Activated CD4-positive, CD25-positive, alpha-beta regulatory T cell treated with anti-CD3 and anti-CD28 coated beads, Interleukin-2, amount 50 U/mL, for 72 hours (primary cell): ENCODE data around the gene EIF2D.
A peak's percentile ranks its signal among the peaks of the same experiment; 100 is the strongest.
"Not testable (repeated sequence)": the region's sequence is repeated elsewhere in the genome, so short reads cannot be mapped to it uniquely, and the experiment has no call there.

ENCODE experiments used
- DNase-seq: peaks from one replicate; pipeline ENCODE4 v3.0.0; 2021

Gene EIF2D, protein sequence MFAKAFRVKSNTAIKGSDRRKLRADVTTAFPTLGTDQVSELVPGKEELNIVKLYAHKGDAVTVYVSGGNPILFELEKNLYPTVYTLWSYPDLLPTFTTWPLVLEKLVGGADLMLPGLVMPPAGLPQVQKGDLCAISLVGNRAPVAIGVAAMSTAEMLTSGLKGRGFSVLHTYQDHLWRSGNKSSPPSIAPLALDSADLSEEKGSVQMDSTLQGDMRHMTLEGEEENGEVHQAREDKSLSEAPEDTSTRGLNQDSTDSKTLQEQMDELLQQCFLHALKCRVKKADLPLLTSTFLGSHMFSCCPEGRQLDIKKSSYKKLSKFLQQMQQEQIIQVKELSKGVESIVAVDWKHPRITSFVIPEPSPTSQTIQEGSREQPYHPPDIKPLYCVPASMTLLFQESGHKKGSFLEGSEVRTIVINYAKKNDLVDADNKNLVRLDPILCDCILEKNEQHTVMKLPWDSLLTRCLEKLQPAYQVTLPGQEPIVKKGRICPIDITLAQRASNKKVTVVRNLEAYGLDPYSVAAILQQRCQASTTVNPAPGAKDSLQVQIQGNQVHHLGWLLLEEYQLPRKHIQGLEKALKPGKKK

GRCh38 chr1:206612129-206612876, at the start of gene EIF2D:
TSS of gene EIF2D (minus strand) at chr1:206612465. CDS start at chr1:206612342, 123 bp downstream.
- peak; percentile 97 for DNase-seq

DNA sequence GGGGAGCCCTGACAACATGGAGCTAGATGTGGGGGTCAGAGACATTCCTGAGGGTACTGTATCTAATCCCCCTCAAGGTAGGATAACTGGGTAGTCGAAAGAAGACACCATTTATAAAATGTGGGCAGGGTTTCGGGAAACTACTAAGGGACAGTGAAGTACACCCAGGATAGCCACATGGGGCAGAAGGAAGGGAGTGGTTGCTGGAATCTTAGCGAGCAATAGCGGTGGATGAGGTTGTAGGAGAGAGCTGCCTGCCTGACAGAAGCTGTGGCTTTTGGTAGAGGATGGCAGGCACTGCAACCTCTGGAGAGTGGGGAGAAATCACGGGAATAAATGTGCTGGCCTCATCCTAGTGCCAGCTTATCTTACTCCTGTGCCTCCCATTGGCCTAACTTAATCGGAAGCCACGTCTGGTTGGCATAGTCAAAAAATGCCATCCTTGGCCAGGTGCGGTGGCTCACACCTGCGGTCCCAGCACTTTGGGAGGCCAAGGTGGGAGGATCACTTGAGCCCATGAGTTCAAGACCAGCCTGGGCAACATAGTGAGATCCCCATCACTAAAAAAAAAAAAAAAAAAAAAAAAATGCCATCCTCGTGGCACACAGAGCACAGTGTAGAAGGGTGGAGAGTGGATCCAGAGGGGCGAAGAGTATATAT, 49.0 kb upstream of the EIF2D start:
- no peak for DNase-seq

DNA sequence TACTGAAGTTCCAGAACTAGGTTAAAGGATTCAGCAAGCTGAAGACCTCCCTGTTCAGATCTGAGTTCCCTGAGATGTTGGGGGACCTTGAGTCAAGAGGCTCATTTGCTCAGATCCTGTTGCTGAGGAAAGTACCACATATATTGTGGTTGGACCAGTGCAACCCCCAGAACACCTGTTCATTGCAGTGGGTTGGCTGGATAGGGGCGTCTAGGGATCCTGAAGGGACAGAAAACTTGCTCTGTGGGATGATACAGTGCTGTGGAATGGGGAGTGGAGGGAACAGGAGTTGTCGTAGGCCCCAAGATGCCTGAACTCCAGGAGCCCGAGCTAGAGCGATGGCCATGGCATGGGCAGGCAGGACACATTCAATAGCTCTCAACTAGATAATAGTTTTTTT, 47.9 kb upstream of the EIF2D start:
- no peak for DNase-seq

DNA sequence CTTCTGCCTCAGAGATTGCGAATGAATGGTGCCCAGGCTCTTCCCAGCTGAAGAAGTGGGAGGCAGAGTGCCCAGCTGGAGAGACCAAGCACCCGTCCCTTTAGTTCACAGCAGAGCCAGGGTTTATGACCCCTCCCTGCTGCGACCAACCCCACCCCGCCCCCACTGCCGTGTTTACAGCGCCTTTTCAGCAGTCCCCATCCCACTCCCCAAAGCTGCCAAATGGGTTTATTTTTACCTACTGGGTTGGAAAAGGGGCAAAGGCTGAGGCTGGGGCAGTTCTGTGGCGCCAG, 46.7 kb upstream of the EIF2D start:
- no peak for DNase-seq

DNA sequence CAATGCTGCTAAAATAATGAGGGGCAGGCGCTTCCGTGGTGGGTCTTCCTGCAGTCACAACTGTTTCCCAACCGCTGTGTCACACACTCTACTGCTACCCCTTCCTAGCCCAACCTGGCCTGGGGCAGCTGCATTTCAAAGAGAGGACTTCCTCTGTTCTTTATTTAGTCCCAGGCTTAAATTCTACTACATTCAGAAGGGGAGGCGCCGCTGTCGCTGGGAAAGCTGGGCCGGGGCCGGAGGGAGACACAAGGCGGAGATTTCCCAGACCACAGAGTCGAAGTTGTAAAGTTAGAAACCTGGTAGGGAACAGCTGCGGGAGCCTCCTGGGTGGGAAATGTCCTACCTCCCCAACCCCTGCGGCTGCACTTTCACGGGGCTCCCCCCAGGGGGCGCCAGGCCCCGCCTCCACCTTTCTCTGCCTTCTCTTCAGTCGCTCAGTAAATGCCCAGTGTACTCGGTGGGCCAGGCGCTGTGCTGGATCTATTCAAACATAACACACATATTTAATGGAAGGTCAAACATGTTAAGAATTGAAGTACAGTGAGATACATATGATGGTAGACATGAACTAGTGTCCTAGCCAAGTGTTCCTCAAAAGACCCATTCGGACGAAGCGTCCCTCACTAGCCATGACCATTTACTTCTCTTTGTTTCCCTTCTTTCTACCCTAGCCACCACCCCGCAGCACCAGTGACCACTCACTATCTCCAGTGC, 46.2 kb upstream of the EIF2D start:
- peak; percentile 65 for DNase-seq

GRCh38 chr1:206657751-206658150, 45.5 kb upstream of the EIF2D start:
- no peak for DNase-seq

DNA sequence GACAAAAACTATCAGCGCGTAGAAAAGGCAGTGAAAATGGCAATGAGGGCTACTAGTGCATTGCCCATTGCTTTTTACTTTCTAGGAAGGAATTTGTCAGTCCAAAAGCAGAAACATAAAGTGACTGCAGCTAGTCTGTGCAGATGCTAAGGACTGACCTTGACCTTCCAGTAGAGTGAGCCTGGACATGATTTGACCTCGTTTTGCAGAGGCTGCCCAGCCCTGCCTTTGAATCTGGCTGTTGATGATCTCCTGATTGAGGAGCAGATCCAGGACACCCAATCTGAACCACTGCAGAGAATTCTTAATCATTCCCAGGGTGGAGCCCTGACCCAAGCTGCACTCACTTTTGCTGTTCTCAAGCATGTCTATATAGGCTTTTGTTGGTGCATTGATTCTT, 44.7 kb upstream of the EIF2D start:
- no peak for DNase-seq

GRCh38 chr1:206655471-206655882, 43.2 kb upstream of the EIF2D start:
- no peak for DNase-seq

- DNase-seq = no peak
Measured at GRCh38 chr1:206654828-206655227, 42.6 kb upstream of the EIF2D start.

GRCh38 chr1:206653715-206654459, 41.6 kb upstream of the EIF2D start:
- DNase-seq = no peak

GRCh38 chr1:206651958-206652890, 40.0 kb upstream of the EIF2D start:
- no peak for DNase-seq

DNA sequence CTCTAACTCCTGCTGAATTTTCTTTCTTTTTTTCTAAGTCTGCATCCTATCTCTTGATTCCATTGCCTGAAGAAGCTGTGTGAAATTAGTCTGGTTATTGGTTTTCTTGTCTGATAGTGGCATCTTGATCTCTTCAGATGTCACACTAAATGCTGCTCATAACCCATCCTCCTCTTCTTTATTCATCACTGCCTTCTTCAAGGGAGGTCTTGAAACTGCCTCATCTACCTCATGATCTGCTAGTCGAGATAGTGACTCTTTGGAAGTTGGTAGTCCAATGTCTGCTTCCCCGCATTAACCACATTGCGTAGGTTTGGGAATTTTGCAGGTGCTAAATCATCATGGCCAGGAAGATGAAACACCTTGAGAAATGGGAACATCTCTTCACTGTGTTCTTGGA, 38.7 kb upstream of the EIF2D start:
- no peak for DNase-seq

DNA sequence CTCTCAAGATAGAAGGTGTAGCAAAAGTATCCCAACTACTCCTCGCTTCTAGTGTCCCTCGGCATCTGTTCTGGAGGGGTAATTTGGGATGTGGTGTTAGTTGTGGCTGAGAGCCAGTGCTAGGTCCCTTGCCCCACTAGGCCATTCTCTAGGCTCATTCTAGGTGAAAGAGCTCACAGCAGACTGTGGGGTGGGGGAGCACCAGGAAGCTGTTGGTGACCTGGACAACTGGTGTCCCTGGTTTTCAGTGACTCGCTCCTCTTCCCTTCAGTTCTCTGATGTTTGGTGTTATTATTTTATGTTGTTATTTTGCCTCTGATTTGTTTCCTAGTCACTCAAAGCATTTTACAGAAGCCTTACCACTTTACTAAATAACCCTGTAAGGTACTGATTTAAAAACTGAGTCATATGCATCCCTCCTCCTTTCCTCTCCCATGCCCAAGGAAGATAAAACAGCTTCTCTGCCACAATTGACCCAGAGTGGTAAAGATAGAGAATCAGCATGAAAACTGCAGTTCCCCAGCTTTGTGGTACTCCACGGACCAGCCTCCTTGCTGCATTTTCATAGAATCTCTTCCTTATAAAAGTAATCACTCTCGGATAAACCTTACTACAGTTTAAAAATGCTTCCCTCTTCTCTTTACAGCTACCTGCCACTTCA, 37.1 kb upstream of the EIF2D start:
- DNase-seq = no peak

DNA sequence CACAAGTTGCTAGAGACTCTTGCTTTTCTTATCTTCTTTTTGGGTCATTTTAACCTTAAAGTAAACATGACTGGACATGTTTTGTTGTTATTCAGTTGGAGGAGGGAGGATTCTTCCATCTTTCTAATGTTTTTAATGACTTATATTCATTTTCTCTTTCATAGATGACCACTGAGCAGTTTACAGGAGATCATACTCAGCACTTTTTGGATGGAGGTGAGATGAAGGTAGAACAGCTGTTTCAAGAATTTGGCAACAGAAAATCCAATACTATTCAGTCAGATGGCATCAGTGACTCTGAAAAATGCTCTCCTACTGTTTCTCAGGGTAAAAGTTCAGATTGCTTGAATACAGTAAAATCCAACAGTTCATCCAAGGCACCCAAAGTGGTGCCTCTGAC, 35.0 kb upstream of the EIF2D start:
- DNase-seq = no peak

GRCh38 chr1:206646504-206646903, 34.2 kb upstream of the EIF2D start:
- no peak for DNase-seq

DNA sequence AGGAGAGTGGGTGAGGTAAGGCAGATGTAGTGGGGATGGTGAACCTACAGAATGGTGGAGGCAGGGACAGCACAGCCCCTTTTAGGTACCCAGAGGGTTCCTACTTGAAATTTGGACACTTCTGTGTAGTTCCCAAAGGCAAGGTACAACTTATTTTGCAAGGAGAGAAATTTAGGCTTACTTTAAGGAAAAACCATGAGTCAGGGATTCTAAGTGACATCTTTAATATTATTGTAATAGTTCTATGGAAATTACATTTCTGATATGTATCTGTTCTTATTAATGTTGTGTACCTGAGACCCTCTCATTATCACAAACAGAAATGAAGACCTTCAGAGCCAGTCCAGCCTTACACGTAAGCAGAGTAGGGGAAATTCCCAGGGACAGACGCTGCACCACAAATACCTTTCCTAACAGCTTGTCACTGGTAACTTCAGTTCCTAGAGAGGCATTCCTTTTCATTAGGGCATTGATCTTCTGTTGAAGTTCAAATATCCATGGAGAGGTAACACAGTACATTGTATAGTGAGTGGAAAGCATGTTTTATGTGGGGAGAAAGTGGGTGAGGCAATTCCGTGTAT, 30.9 kb upstream of the EIF2D start:
- no peak for DNase-seq

DNA sequence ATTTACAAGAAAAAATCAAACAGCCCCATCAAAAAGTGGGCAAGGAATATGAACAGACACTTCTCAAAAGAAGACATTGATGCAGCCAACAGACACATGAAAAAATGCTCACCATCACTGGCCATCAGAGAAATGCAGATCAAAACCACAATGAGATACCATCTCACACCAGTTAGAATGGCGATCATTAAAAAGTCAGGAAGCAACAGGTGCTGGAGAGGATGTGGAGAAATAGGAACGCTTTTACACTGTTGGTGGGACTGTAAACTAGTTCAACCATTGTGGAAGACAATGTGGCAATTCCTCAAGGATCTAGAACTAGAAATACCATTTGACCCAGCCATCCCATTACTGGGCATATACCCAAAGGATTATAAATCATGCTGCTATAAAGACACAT, 29.8 kb upstream of the EIF2D start:
- not testable (repeated sequence) for DNase-seq

DNA sequence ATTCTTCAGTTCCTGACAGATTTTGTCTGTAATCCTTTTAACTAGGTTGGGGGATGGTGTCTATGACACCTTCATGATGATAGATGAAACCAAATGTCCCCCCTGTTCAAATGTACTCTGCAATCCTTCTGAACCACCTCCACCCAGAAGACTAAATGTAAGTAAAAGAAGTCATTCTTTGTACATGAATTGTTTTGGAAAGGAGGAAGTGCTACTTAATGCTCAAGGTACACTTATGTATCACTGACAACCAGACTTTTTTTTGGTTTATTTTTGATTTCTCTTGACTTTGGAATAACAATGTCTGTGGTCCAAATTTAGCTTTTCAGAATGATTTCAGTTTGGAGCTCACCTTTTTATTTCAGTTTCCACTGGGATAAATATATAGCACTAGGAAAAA, 25.3 kb upstream of the EIF2D start:
- DNase-seq = no peak

DNA sequence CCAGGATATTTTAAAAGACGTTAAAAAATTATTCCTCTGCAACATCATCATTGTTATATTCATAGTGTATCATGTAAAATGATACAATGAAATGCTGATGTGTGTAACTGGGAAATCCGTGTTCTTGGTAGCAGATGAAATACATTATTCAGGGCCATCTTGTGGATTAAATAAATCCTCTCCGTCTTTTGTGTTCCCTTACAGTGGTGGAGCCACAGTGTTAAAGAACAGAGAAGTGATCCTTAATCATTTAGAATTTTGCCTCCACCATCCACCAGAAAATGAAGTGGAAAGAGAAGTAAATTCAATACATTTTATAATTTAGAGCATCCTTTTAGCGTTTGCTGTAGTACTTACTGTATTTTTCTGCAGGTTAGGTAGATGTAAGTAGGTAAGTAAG, 24.4 kb upstream of the EIF2D start:
- no peak for DNase-seq

DNA sequence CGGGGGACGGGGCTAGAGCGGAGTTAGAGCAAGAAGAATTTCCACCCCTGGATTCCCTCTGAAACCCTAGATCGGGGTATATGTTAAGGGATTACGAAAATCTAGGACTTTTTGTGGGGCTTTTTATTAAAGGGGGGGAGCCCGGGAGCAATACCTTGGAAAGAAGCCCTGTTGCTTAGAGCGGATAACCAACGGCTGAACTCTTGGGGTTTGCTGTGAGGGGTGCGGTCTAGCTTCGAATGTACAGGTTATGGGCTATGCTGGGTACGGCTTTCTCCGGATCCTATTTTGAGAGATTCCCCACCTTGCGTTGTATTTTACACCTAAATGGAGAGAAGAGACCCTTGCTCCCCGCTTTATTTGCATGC, 23.7 kb upstream of the EIF2D start:
- DNase-seq = no peak
